ENCODE data around the gene RTP3.

- TF ChIP-seq CTCF (IDR thresholded peaks at IDR 0.05) (no peak), REST (IDR thresholded peaks at IDR 0.05) (no peak), RAD21 (conservative IDR thresholded peaks at IDR 0.05 in 1 of 2, IDR thresholded peaks at IDR 0.05 in 1 of 2) (no peak), MYC (IDR thresholded peaks at IDR 0.05; ENCODE audit: borderline replicate concordance, low read length) (no peak), HDAC2 (IDR thresholded peaks at IDR 0.05) (no peak), POLR2A (IDR thresholded peaks at IDR 0.05; ENCODE audit: low read length) (no peak), MAX (IDR thresholded peaks at IDR 0.05) (no peak), E2F6 (IDR thresholded peaks at IDR 0.05; ENCODE audit: borderline replicate concordance, low read depth) (no peak), PHF8 (IDR thresholded peaks at IDR 0.05; ENCODE audit: borderline replicate concordance, low read depth) (no peak), ESRRA (IDR thresholded peaks at IDR 0.05; ENCODE audit: borderline replicate concordance, low read length) (no peak), HEYL (CRISPR knock-in tag; IDR thresholded peaks at IDR 0.05) (no peak), MAFK (IDR thresholded peaks at IDR 0.05; ENCODE audit: partially characterized antibody) (no peak), JUN (IDR thresholded peaks at IDR 0.05) (no peak)
Measured at GRCh38 chr3:46479021-46479420, 18.8 kb upstream of the RTP3 start.

All from A549 (cell line).